Activated B cell treated with CpG ODN at 0.5 μM for 24 hours (primary cell): ENCODE measurements around the gene ETV6. TPM values are rescaled to one million over a fixed set of nuclear protein-coding genes. Genes with fewer than 3 reads are reported as not detected.
A peak's percentile ranks its signal among the peaks of the same experiment; 100 is the strongest.

Source experiments
- ATAC-seq: fragments of 200-7000 bp; cut with Tn5 transposase; one replicate; pipeline ENCODE4 v1.10.0; 2021; ENCODE audit warnings: low read depth, mild to moderate bottlenecking, moderate library complexity
- CTCF ChIA-PET: fragments of 350-600 bp; sonication (Branson Sonifier 250); formaldehyde crosslinking; loops from one replicate; lab custom pipeline; 2021; ENCODE audit warnings: antibody characterized with exemption; lab: Charles Lee
- POLR2A ChIA-PET: fragments of 350-600 bp; sonication (Branson Sonifier 250); formaldehyde crosslinking; loops from one replicate; lab custom pipeline; 2021; ENCODE audit warnings: antibody characterized with exemption; lab: Charles Lee
- DNase-seq: peaks from one replicate; pipeline ENCODE4 v3.0.0; 2022
- H3K27ac Mint-ChIP-seq: one replicate; pipeline ENCODE4 v1.8.0; 2020; ENCODE audit warnings: mixed read lengths
- H3K27me3 Mint-ChIP-seq: one replicate; pipeline ENCODE4 v1.8.0; 2021; ENCODE audit warnings: mixed read lengths
- H3K36me3 Mint-ChIP-seq: one replicate; pipeline ENCODE4 v1.8.0; 2021; ENCODE audit warnings: low read depth, mixed read lengths
- H3K4me1 Mint-ChIP-seq: one replicate; pipeline ENCODE4 v1.8.0; 2021; ENCODE audit warnings: mixed read lengths
- H3K4me3 Mint-ChIP-seq: one replicate; pipeline ENCODE4 v1.8.0; 2020; ENCODE audit warnings: mild to moderate bottlenecking, mixed read lengths
- H3K9me3 Mint-ChIP-seq: one replicate; pipeline ENCODE4 v1.8.0; 2020; ENCODE audit warnings: mixed read lengths
- intact Hi-C: fragments of 100-400 bp; cut with micrococcal nuclease; formaldehyde crosslinking; loops from one replicate; pipeline ENCODE4 v1.15.1; 2024
- total RNA-seq: library from RNA; stranded (reverse); gene quantifications from 2 replicates; pipeline ENCODE4 v1.2.3, GENCODE V29; 2022
- TF ChIP-seq, protein P1 (sequence below): fragments of 200-600 bp; IDR thresholded peaks from one replicate; pipeline ENCODE4 v1.8.0; 2022; ENCODE audit warnings: antibody characterized with exemption, mild to moderate bottlenecking

Gene ETV6
- total RNA-seq, 1 donor from 2014 or later = 130 TPM

DNA sequence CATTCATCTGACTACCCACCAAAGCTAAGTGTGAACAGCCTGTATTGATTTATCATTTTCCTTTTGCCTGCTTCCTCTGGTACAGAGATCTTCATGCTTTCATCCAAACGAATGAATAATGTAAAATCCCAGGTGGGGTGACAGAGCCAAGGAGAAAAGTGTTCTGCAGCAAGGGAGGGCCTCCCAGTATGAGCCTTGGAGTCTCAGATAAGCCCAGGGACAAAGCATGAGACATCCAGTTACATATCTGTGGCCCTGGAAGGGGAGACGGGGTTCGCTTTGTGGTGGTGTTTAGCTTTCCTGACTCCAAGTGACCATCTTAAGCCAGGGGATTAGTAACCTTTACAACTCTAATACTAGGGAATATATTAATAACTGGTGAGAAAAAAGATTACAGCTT is 177.1 kb downstream of the ETV6 start:
- no peak overlapping the region for H3K4me3 Mint-ChIP-seq
- peaks cover 21% of the 10 kb centered on the region for H3K36me3 Mint-ChIP-seq
- ATAC-seq = no peak
- peaks cover 47% of the 10 kb centered on the region for H3K4me1 Mint-ChIP-seq
- intact Hi-C loops = no loop called here
- no peaks in the 10 kb centered on the region for H3K27me3 Mint-ChIP-seq
- H3K27ac Mint-ChIP-seq = peak overlapping the region; percentile 59
- no peaks in the 10 kb centered on the region for H3K9me3 Mint-ChIP-seq
- DNase-seq = no peak
- ChIA-PET POLR2A (no interaction called here), CTCF (no interaction called here)
- TF ChIP-seq, protein P1, sequence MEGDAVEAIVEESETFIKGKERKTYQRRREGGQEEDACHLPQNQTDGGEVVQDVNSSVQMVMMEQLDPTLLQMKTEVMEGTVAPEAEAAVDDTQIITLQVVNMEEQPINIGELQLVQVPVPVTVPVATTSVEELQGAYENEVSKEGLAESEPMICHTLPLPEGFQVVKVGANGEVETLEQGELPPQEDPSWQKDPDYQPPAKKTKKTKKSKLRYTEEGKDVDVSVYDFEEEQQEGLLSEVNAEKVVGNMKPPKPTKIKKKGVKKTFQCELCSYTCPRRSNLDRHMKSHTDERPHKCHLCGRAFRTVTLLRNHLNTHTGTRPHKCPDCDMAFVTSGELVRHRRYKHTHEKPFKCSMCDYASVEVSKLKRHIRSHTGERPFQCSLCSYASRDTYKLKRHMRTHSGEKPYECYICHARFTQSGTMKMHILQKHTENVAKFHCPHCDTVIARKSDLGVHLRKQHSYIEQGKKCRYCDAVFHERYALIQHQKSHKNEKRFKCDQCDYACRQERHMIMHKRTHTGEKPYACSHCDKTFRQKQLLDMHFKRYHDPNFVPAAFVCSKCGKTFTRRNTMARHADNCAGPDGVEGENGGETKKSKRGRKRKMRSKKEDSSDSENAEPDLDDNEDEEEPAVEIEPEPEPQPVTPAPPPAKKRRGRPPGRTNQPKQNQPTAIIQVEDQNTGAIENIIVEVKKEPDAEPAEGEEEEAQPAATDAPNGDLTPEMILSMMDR = no peak

DNA sequence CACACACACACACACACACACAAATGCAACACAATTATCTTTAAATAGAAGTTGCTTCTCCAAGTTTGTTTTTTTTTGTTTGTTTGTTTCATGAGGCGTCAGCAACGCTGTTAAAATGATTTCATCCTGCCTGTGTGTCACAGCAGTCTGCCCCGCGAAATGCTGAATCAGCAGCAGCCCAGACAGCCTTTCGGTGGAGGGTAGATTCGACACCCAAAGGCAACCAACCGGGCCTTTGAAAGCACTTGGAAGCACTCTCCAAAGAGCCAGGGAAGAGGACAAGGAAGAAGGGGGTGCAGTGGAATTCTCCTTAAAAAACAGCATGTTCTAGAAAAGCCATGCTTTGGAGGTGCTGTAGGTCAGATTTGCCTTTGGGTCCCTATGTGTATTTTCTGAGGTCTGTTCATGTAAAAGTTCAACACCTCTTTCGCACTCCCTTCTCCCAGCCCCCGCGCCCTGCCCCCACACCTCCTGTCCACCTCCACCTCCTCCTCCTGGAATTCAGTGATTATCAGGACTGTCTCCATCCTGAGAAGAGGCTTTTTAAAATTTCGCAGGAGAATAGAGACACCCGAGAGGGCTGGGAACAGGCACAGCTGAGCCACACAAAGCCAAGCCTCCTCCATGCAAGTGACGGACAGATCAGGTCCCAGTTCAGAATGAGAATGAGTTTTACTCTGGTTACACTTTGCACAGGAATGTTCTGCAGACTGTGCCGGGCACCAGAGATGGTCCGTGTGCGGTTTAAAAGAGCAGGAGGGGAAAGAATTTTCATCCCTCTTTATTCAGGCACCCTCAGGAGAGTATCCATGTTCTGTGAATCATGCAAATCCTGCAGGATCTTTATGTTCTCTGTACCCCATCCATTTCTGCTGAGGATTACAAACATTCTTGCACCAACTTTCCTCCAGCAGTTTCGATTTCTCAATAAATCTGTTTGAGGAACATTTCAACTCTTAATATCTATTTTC is 177.9 kb downstream of the ETV6 start:
- no peaks in the 10 kb centered on the region for H3K9me3 Mint-ChIP-seq
- DNase-seq = no peak
- H3K27ac Mint-ChIP-seq = no peak overlapping the region
- intact Hi-C loops = loop anchor here (2.0 kb wide), 1 partner anchor 15 kb away; no protein-coding TSS in a partner anchor
- ChIA-PET POLR2A (interaction anchor here (0.6 kb wide), 1 partner anchor 18 kb away, joined by 4 read pairs; no protein-coding TSS in a partner anchor), CTCF (no interaction called here)
- TF ChIP-seq, protein P1 = no peak
- no peaks in the 10 kb centered on the region for H3K27me3 Mint-ChIP-seq
- H3K36me3 Mint-ChIP-seq = peaks cover 24% of the 10 kb centered on the region
- peaks cover 47% of the 10 kb centered on the region for H3K4me1 Mint-ChIP-seq
- H3K4me3 Mint-ChIP-seq = no peak overlapping the region
- no peak for ATAC-seq

DNA sequence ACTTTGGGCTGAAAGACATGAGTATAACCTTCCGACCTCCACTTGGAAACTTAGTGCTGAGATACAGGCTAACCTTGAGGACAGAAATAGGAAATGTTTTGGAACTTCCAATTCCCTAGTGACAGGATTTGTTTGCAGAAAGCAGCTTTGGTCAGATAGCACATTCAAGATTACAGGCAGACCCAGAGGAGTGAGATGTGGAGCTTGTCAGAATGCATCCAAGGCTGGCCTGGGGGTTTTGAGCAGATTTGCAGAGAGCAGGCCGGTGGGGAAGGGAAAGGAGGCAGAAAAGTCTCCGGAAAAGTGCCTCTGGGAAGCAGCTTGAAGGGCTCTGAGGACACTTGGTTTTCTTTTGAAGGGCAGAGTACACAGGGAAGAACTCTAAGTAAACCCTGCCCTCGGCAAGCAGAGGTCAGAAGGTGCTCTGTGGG is 180.3 kb downstream of the ETV6 start:
- H3K4me1 Mint-ChIP-seq = peaks cover 46% of the 10 kb centered on the region
- peaks cover 24% of the 10 kb centered on the region for H3K36me3 Mint-ChIP-seq
- TF ChIP-seq, protein P1 = no peak
- POLR2A ChIA-PET = interaction anchor here (1.0 to 2.0 kb wide), 7 partner anchors 17 to 180 kb away, joined by 3 to 5 read pairs (median 4); no protein-coding TSS in a partner anchor
- ATAC-seq (no peak), DNase-seq (no peak)
- no peaks in the 10 kb centered on the region for H3K9me3 Mint-ChIP-seq
- no peaks in the 10 kb centered on the region for H3K27me3 Mint-ChIP-seq
- no peak overlapping the region for H3K27ac Mint-ChIP-seq
- CTCF ChIA-PET = interaction anchor here (1.0 to 1.5 kb wide), 3 partner anchors 13 to 90 kb away, joined by 3 to 4 read pairs (median 3); no protein-coding TSS in a partner anchor
- intact Hi-C loops = loop anchor here (2.0 to 10.0 kb wide), 2 partner anchors 17 to 1705 kb away; no protein-coding TSS in a partner anchor
- no peak overlapping the region for H3K4me3 Mint-ChIP-seq

DNA sequence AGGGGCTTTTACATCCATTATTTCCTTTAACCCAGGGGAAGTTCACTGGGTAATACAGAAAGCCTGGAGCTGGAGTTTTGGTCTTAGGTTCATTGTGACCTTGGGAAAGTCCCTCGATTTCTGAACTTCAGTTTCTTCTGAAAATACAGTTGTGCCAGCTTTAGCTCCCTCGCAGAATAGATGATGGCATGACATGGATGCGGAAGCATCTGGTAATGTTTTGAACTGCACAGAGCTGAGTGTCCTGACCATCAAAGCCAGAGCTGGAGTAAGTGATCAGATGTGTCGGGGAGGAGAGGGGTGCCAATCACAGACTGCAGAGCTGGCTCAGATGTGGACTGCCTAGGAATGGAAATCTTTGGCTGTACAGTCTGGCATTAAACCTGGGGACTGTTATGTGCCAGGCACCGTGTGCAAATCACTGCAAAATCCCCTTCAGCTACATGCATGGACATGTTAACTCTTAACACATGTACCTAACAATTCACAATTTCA is 180.9 kb downstream of the ETV6 start:
- H3K36me3 Mint-ChIP-seq = peaks cover 20% of the 10 kb centered on the region
- DNase-seq (no peak), ATAC-seq (peak; percentile 54)
- ChIA-PET CTCF (interaction anchor here (1.0 to 1.5 kb wide), 3 partner anchors 14 to 91 kb away, joined by 3 to 4 read pairs (median 3); no protein-coding TSS in a partner anchor), POLR2A (interaction anchor here (0.5 to 2.0 kb wide), 8 partner anchors 17 to 273 kb away, joined by 3 to 5 read pairs (median 4); no protein-coding TSS in a partner anchor)
- H3K4me3 Mint-ChIP-seq = no peak overlapping the region
- H3K9me3 Mint-ChIP-seq = no peaks in the 10 kb centered on the region
- H3K4me1 Mint-ChIP-seq = peaks cover 46% of the 10 kb centered on the region
- TF ChIP-seq, protein P1 = no peak
- H3K27ac Mint-ChIP-seq = no peak overlapping the region
- H3K27me3 Mint-ChIP-seq = no peaks in the 10 kb centered on the region
- intact Hi-C loops = loop anchor here (10.0 kb wide), 1 partner anchor 1704 kb away; no protein-coding TSS in a partner anchor
